Activated naive CD4-positive, alpha-beta T cell treated with anti-CD3 and anti-CD28 coated beads for 36 hours (primary cell): ENCODE results near the gene BIRC7. TPM values are rescaled to one million over a fixed set of nuclear protein-coding genes. Genes with fewer than 3 reads are reported as not detected.
A peak's percentile ranks its signal among the peaks of the same experiment; 100 is the strongest.
"Not testable (repeated sequence)": the region's sequence is repeated elsewhere in the genome, so short reads cannot be mapped to it uniquely, and the experiment has no call there.

Experiments used
- CTCF ChIA-PET: fragments of 350-600 bp; sonication (Branson Sonifier 250); formaldehyde crosslinking; loops from one replicate; lab custom pipeline; 2021; ENCODE audit warnings: antibody characterized with exemption; lab: Charles Lee
- DNase-seq: peaks from one replicate; pipeline ENCODE4 v3.0.0-alpha.2; 2020
- H3K27ac Mint-ChIP-seq: one replicate; pipeline ENCODE4 v1.8.0; 2021; ENCODE audit warnings: mild to moderate bottlenecking, mixed read lengths
- H3K27me3 Mint-ChIP-seq: one replicate; pipeline ENCODE4 v1.8.0; 2021; ENCODE audit warnings: low read depth, mixed read lengths
- H3K36me3 Mint-ChIP-seq: one replicate; pipeline ENCODE4 v1.8.0; 2021; ENCODE audit warnings: low read depth, mixed read lengths
- H3K4me1 Mint-ChIP-seq: one replicate; pipeline ENCODE4 v1.8.0; 2021; ENCODE audit warnings: low read depth, mixed read lengths
- H3K4me3 Mint-ChIP-seq: one replicate; pipeline ENCODE4 v1.8.0; 2021; ENCODE audit warnings: mild to moderate bottlenecking, moderate library complexity, mixed read lengths
- H3K9me3 Mint-ChIP-seq: one replicate; pipeline ENCODE4 v1.8.0; 2021; ENCODE audit warnings: mixed read lengths
- intact Hi-C: fragments of 100-400 bp; cut with micrococcal nuclease; formaldehyde crosslinking; loops from one replicate; pipeline ENCODE4 v1.15.1; 2023
- total RNA-seq, 2 experiments: library from RNA; stranded (reverse); gene quantifications; one replicate each; pipeline ENCODE4 v1.2.3, GENCODE V29; 2021

The BIRC7 gene
- total RNA-seq, 2 experiments from 2014 or later: not detected

DNA sequence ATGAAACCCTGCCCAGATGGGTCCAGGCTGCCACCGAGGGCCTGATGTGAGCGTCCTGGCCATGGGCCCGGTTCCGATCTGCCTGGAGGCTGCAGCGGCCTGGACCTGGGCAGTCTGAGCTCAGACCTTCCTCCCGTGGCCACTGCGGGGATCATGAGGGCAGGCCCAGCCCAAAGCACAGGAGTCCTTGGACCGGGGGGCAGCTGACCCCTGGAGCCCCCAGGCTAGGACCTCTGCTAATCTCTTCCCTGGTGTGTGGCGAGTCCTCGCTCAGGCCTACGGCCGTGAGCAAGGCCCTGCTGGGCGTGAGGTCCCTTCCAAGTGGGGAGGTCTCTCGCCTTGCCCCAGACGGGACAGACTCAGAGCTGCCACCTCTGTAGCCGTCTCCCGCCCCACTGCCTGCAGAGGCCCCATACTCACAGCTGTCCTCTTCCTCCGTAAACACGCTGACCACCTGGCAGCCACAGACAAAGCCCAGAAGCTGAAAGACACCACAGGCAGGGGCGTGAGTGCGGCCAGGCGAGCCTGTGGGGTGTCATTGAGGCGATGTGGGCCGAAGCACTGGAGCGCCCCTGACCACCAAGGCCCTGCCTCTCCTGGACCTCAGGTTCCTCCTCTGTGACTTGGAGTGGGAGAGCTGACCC lies 8.0 kb downstream of the BIRC7 start:
- no peaks in the 10 kb centered on the region for H3K4me1 Mint-ChIP-seq
- no peak for DNase-seq
- H3K4me3 Mint-ChIP-seq: no peak overlapping the region
- H3K27me3 Mint-ChIP-seq: peaks cover 5% of the 10 kb centered on the region
- no peaks in the 10 kb centered on the region for H3K36me3 Mint-ChIP-seq
- CTCF ChIA-PET: no interaction called here
- H3K9me3 Mint-ChIP-seq: no peaks in the 10 kb centered on the region
- intact Hi-C loops: no loop called here
- no peak overlapping the region for H3K27ac Mint-ChIP-seq

DNA sequence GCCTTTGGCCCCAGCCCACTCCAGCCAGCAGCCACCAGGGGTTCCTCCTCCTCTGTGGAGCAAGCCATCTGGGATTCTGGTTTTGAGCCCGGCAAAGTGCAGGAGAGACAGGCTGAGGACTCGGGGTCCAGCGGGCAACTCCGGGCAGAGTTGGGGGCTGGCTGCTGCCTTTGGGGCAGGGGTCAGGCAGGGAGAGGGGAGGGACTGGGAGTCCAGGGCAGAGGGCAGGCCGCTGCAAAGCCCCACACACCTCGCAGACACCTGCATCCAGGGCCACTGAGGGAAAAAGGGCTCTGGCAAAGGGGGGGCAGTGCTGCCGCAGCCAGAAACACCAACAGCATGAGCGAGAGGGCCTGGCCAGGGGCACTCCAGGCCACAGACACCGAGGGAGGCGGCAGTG lies 8.8 kb downstream of the BIRC7 start:
- intact Hi-C loops: no loop called here
- peaks cover 9% of the 10 kb centered on the region for H3K27me3 Mint-ChIP-seq
- no peaks in the 10 kb centered on the region for H3K4me1 Mint-ChIP-seq
- H3K36me3 Mint-ChIP-seq: no peaks in the 10 kb centered on the region
- no peaks in the 10 kb centered on the region for H3K9me3 Mint-ChIP-seq
- no peak for DNase-seq
- H3K4me3 Mint-ChIP-seq: no peak overlapping the region
- H3K27ac Mint-ChIP-seq: no peak overlapping the region
- CTCF ChIA-PET: no interaction called here

DNA sequence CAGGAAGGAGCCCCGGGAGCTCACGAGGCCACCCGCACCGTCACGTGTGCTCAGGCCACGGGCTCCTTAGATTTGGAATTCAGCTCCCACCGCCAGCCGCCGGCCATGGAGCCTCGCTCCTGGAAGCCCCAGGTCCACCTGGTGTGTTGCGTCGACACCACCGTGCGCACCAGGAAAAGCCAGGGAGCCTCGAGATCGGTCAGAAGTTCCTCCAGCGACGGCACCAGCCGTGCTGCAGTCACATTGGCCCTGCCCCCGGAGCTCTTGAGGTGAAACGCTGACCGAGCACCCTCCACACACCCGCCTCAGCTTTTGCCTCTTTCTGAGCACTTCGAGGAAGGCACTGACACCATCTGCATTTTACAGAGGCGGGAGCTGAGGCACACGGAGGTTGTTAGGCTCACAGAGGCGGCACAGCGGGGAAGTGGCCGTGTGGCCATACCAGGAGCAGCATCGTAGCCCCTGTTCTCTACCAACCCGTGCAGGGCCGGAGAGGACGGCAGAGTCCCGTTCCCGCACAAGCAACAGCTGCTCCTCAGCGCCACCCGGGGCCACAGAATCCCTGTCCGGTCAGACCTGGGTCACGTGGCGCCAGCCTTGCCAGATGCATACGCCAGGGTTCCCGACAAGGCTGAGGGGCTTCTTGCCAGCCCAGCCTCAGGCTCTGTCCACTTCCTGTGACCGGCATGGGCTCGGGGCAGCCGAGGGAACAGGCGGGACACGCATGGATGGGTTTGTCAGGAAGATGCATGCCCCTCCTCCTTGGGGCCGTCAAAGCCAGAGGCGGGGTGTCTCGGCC lies 11.0 kb downstream of the BIRC7 start:
- intact Hi-C loops: no loop called here
- no peak for DNase-seq
- H3K27ac Mint-ChIP-seq: no peak overlapping the region
- H3K27me3 Mint-ChIP-seq: peaks cover 11% of the 10 kb centered on the region
- H3K4me3 Mint-ChIP-seq: no peak overlapping the region
- no peaks in the 10 kb centered on the region for H3K36me3 Mint-ChIP-seq
- H3K4me1 Mint-ChIP-seq: no peaks in the 10 kb centered on the region
- no peaks in the 10 kb centered on the region for H3K9me3 Mint-ChIP-seq
- CTCF ChIA-PET: interaction anchor here (2.5 kb wide), 1 partner anchor 23 kb away, joined by 11 read pairs; no protein-coding TSS in a partner anchor

DNA sequence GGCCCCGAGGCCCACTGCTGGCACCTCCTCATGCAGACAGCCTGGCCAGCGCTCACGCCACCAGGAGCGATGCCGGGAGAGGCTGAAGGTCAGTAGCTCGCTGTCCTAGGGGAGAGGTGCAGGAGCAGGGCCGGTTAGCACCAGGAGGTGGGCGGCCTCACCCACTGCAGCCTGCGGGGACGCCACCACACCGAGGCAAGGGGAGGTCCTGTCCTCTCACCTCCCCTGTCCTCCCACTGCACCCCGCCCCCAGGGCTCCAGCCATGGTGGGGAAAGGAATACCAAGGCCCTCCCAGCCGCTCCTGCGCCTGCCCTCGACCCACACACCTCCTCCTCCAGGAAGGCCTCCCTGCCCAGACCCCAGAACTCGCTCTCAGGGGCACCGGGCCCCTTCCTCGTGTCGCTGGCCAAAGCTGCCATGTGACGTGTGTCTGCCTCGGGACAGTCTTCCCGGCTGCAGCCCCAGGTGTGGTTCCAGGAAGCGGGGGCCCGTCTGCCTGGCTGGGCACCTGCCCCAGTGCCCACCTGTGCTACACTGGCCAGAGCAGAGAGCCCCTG lies 12.0 kb downstream of the BIRC7 start:
- no peaks in the 10 kb centered on the region for H3K36me3 Mint-ChIP-seq
- H3K4me3 Mint-ChIP-seq: no peak overlapping the region
- H3K27ac Mint-ChIP-seq: no peak overlapping the region
- H3K9me3 Mint-ChIP-seq: no peaks in the 10 kb centered on the region
- no peaks in the 10 kb centered on the region for H3K4me1 Mint-ChIP-seq
- CTCF ChIA-PET: interaction anchor here (1.0 kb wide), 1 partner anchor 212 kb away, joined by 3 read pairs; no protein-coding TSS in a partner anchor
- intact Hi-C loops: no loop called here
- H3K27me3 Mint-ChIP-seq: peaks cover 15% of the 10 kb centered on the region
- DNase-seq: no peak

DNA sequence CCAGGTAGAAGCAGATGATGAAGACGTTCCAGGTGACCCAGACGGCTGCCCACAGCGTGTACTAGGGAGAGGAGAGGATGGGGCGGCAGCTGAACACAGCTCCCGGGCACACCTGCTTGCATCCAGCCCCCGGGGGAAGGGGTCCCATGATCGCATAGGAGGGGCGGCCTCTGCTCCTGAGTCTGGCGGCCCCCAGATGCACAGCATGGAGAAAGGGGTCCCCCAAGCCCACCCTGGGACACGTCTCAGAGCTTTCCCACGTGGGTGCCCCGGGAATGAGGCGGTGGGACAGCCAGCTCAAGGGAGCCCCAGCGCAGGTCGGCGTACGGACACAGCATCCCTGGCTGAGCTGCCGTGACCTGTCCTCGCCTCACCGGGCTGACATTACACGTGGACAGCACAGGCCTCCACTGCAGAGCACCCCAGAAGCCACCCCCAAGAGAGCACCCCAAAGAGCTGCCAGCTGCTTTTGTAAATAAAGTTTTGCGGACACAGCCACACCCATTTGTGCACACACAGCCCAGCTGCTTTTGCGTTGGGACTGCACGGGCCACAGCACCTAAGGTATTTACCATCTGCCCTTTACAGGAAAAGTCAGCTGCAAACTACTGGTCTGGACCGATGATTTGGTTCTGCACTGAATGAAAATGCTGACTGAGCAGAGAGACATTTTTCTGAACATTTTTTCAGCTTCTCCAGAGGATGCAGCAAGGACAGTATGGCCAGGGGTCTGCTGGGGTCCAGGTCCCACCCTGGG lies 13.3 kb downstream of the BIRC7 start:
- peaks cover 20% of the 10 kb centered on the region for H3K27me3 Mint-ChIP-seq
- H3K4me3 Mint-ChIP-seq: no peak overlapping the region
- no peaks in the 10 kb centered on the region for H3K9me3 Mint-ChIP-seq
- H3K27ac Mint-ChIP-seq: no peak overlapping the region
- no peak for DNase-seq
- CTCF ChIA-PET: interaction anchor here (1.0 to 1.5 kb wide), 2 partner anchors 26 to 214 kb away, joined by 3 to 6 read pairs; no protein-coding TSS in a partner anchor
- intact Hi-C loops: no loop called here
- H3K4me1 Mint-ChIP-seq: peaks cover 2% of the 10 kb centered on the region
- no peaks in the 10 kb centered on the region for H3K36me3 Mint-ChIP-seq

DNA sequence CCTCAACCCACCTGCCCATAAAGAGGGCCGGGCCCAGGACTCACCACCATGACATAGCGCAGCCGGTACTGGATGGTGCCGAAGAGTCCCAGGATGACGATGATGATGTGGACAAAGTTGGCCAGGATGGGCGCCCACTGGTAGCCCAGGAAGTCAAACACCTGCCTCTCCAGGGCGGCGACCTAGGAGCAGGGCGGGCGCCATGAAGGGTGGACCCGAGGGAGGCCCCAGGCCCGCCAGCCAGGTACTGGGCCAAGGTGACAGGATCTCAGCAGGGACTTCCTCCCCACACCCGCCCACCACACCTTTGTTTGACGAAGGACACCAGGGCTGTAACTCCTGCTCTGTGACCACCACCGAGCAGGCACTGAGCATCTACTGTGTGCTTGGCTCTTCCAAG lies 14.2 kb downstream of the BIRC7 start:
- no peaks in the 10 kb centered on the region for H3K36me3 Mint-ChIP-seq
- CTCF ChIA-PET: interaction anchor here (0.6 to 1.5 kb wide), 2 partner anchors 8 to 27 kb away, joined by 3 to 6 read pairs; no protein-coding TSS in a partner anchor
- intact Hi-C loops: no loop called here
- H3K9me3 Mint-ChIP-seq: no peaks in the 10 kb centered on the region
- no peak for DNase-seq
- H3K27ac Mint-ChIP-seq: no peak overlapping the region
- H3K4me3 Mint-ChIP-seq: no peak overlapping the region
- peaks cover 22% of the 10 kb centered on the region for H3K27me3 Mint-ChIP-seq
- peaks cover 2% of the 10 kb centered on the region for H3K4me1 Mint-ChIP-seq

GRCh38 chr20:63251350-63251749 lies 15.6 kb downstream of the BIRC7 start:
- H3K4me1 Mint-ChIP-seq, H3K4me3 Mint-ChIP-seq, H3K27ac Mint-ChIP-seq, H3K9me3 Mint-ChIP-seq, H3K36me3 Mint-ChIP-seq: not testable (repeated sequence)
- CTCF ChIA-PET: interaction anchor here (0.7 kb wide), 1 partner anchor 21 kb away, joined by 3 read pairs; the partner anchor contains the start of gene ARFGAP1
- intact Hi-C loops: loop anchor here (1.0 kb wide), 1 partner anchor 28 kb away; no protein-coding TSS in a partner anchor
- DNase-seq: peak; percentile 35
- H3K27me3 Mint-ChIP-seq: peaks cover 35% of the 10 kb centered on the region

- Mint-ChIP-seq H3K27ac (no peak overlapping the region), H3K4me3 (no peak overlapping the region), H3K36me3 (no peaks in the 10 kb centered on the region), H3K27me3 (peaks cover 42% of the 10 kb centered on the region), H3K4me1 (peaks cover 2% of the 10 kb centered on the region), H3K9me3 (no peaks in the 10 kb centered on the region)
- intact Hi-C loops: no loop called here
- no peak for DNase-seq
- CTCF ChIA-PET: interaction anchor here (0.9 to 2.3 kb wide), 2 partner anchors 18 to 29 kb away, joined by 3 to 13 read pairs; no protein-coding TSS in a partner anchor
Observed at GRCh38 chr20:63252284-63252711, 16.6 kb downstream of the BIRC7 start.

GRCh38 chr20:63253065-63253437 lies 17.3 kb downstream of the BIRC7 start:
- DNase-seq: no peak
- intact Hi-C loops: no loop called here
- peaks cover 43% of the 10 kb centered on the region for H3K27me3 Mint-ChIP-seq
- H3K4me3 Mint-ChIP-seq: no peak overlapping the region
- no peak overlapping the region for H3K27ac Mint-ChIP-seq
- CTCF ChIA-PET: interaction anchor here (2.3 kb wide), 1 partner anchor 30 kb away, joined by 13 read pairs; no protein-coding TSS in a partner anchor
- no peaks in the 10 kb centered on the region for H3K36me3 Mint-ChIP-seq
- H3K9me3 Mint-ChIP-seq: no peaks in the 10 kb centered on the region
- peaks cover 2% of the 10 kb centered on the region for H3K4me1 Mint-ChIP-seq

DNA sequence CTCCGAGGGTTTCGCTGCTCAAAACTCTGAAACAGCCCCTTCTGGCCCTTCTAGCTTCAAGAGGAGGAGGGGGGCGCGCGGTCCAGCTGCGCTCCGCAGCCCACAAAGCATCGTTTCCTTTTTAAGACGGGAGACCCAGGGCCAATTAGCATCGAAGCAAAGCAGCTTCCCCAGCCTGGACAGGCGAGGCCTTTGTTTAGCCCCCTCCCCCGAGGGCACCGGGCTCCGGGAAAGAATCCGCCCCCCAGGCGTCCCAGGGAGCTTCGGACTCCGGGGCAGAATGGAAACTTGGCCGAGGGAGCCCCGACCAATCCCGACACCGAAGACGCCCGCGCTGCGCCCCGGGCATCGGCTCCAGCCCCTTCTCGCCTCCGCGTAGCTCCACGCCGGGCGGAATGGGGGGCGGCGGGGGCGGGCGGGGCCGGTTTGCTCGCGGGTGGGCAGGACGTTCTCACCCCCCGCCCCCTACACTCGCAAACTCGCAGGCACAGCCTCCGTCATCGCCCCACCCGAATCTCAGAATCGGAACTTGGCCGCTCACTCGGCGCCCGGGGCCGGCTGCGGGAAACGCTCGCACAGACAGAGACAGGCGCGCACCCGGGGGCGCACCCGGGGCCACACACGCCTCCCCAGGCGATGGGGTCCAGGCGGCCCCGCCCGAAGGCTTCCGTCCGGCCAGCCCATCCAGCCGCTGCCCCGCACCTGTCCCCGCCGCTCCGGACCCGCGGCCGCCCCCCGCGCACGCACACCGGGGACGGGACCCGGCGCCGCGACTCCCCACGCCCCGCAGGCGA lies 17.9 kb downstream of the BIRC7 start:
- intact Hi-C loops: no loop called here
- H3K9me3 Mint-ChIP-seq: no peaks in the 10 kb centered on the region
- no peaks in the 10 kb centered on the region for H3K36me3 Mint-ChIP-seq
- H3K4me3 Mint-ChIP-seq: no peak overlapping the region
- H3K4me1 Mint-ChIP-seq: peaks cover 2% of the 10 kb centered on the region
- DNase-seq: no peak
- no peak overlapping the region for H3K27ac Mint-ChIP-seq
- CTCF ChIA-PET: interaction anchor here (2.3 kb wide), 1 partner anchor 30 kb away, joined by 13 read pairs; no protein-coding TSS in a partner anchor
- H3K27me3 Mint-ChIP-seq: peaks cover 41% of the 10 kb centered on the region

DNA sequence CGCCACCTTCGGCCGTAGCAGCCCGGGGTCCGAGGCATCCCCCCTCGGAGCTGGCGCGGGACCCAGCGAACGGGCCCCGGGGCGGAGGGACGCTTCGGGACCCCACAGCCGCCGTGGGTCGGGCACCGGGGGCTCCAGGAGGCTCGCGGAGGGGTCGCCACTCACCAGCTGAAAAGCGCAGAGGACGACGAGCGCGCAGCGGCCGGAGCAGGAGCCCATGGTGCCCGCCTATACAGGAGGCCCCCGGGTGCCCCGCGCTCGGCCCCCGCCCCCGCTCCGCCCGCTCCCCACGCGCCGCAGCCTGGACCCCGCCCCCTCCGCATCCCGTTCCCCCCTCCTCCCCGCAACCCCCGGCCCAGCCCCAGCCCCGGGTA lies 18.5 kb downstream of the BIRC7 start, which contains the start of gene NKAIN4:
NKAIN4 (minus strand) TSS at position 232 of the 374 bp plus-strand sequence; CDS start at position 219, 13 bp downstream.
- intact Hi-C loops: no loop called here
- Mint-ChIP-seq H3K36me3 (no peaks in the 10 kb centered on the region), H3K27ac (no peak within 1 kb of the TSS), H3K4me1 (peaks cover 2% of the 10 kb centered on the region), H3K9me3 (no peaks in the 10 kb centered on the region), H3K27me3 (peaks cover 36% of the 10 kb centered on the region), H3K4me3 (no peak within 1 kb of the TSS)
- no peak for DNase-seq
- CTCF ChIA-PET: interaction anchor here (1.4 kb wide), 1 partner anchor 31 kb away, joined by 8 read pairs; no protein-coding TSS in a partner anchor
